ENCODE measurements around the gene CD63.
"Not testable (repeated sequence)": the region's sequence is repeated elsewhere in the genome, so short reads cannot be mapped to it uniquely, and the experiment has no call there.

The CD63 gene, protein sequence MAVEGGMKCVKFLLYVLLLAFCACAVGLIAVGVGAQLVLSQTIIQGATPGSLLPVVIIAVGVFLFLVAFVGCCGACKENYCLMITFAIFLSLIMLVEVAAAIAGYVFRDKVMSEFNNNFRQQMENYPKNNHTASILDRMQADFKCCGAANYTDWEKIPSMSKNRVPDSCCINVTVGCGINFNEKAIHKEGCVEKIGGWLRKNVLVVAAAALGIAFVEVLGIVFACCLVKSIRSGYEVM
- total RNA-seq, result 23.0 to 27.5 (median 26.5) reads per million in 3 donors

GRCh38 chr12:55728939-55729818 is at the start of gene CD63:
Gene CD63, minus strand, starts transcription at chr12:55729009. Its CDS starts 668 bp downstream, at chr12:55728341.
- peak; percentile 44 to 54 (median 54) for DNase-seq
- H3K36me3 ChIP-seq (ENCODE audit: control insufficient read depth, insufficient read depth, low read length), result no peaks in the 10 kb centered on the region
- no peaks in the 10 kb centered on the region for H3K9me3 ChIP-seq (ENCODE audit: control insufficient read depth, low read length)

GRCh38 chr12:55777856-55778255 is 49.0 kb upstream of the CD63 start:
- DNase-seq, result no peak
- no peaks in the 10 kb centered on the region for H3K27me3 ChIP-seq (replicated peaks; ENCODE audit: control insufficient read depth, insufficient read depth, low read length, poor library complexity, severe bottlenecking)
- no peak overlapping the region for H3K27ac ChIP-seq (ENCODE audit: insufficient read depth, low read length, poor library complexity, severe bottlenecking)
- H3K36me3 ChIP-seq (ENCODE audit: control insufficient read depth, insufficient read depth, low read length), result peaks cover 24% of the 10 kb centered on the region
- H3K4me3 ChIP-seq (ENCODE audit: insufficient read depth, low read depth, low read length, poor library complexity, severe bottlenecking), result no peak overlapping the region
- H3K9me3 ChIP-seq (ENCODE audit: control insufficient read depth, low read length), result no peaks in the 10 kb centered on the region
- H3K4me1 ChIP-seq (ENCODE audit: control insufficient read depth, insufficient read depth, low read length, poor library complexity, severe bottlenecking), result no peaks in the 10 kb centered on the region

More at GRCh38 chr12:55728939-55729818, at the start of gene CD63:
- H3K27ac ChIP-seq (ENCODE audit: insufficient read depth, low read length, poor library complexity, severe bottlenecking), result peak within 1 kb of the TSS; percentile 65
- H3K4me3 ChIP-seq (ENCODE audit: insufficient read depth, low read depth, low read length, poor library complexity, severe bottlenecking), result peak within 1 kb of the TSS; percentile 70
- peaks cover 28% of the 10 kb centered on the region for H3K4me1 ChIP-seq (ENCODE audit: control insufficient read depth, insufficient read depth, low read length, poor library complexity, severe bottlenecking)
- H3K27me3 ChIP-seq (replicated peaks; ENCODE audit: control insufficient read depth, insufficient read depth, low read length, poor library complexity, severe bottlenecking), result no peaks in the 10 kb centered on the region

DNA sequence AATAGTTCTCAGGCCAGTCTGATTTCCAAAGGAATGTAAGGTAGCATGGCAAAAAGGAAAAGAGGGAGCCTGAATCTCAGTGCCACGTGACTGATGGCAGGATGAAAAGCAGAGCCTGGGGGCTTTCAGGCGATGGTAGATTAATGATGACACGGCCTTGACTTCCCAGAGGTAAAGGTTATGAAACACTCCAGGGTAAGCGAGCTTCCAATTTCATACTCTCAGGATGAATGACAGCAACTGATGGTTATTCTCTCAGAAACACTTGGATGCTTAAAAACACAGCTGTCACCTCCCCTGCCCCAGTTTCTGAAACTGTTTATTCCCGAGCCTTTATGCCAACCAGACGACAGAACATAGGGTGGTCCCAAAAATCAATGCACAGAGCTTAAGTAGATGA is 42.9 kb upstream of the CD63 start:
- Histone ChIP-seq H3K9me3 (ENCODE audit: control insufficient read depth, low read length) (no peaks in the 10 kb centered on the region), H3K27ac (ENCODE audit: insufficient read depth, low read length, poor library complexity, severe bottlenecking) (no peak overlapping the region), H3K4me1 (ENCODE audit: control insufficient read depth, insufficient read depth, low read length, poor library complexity, severe bottlenecking) (no peaks in the 10 kb centered on the region), H3K4me3 (ENCODE audit: insufficient read depth, low read depth, low read length, poor library complexity, severe bottlenecking) (no peak overlapping the region), H3K36me3 (ENCODE audit: control insufficient read depth, insufficient read depth, low read length) (peaks cover 17% of the 10 kb centered on the region), H3K27me3 (replicated peaks; ENCODE audit: control insufficient read depth, insufficient read depth, low read length, poor library complexity, severe bottlenecking) (no peaks in the 10 kb centered on the region)
- no peak for DNase-seq

GRCh38 chr12:55767156-55767555 is 38.3 kb upstream of the CD63 start:
- Histone ChIP-seq H3K4me1 (ENCODE audit: control insufficient read depth, insufficient read depth, low read length, poor library complexity, severe bottlenecking) (no peaks in the 10 kb centered on the region), H3K9me3 (ENCODE audit: control insufficient read depth, low read length) (no peaks in the 10 kb centered on the region), H3K27me3 (replicated peaks; ENCODE audit: control insufficient read depth, insufficient read depth, low read length, poor library complexity, severe bottlenecking) (no peaks in the 10 kb centered on the region), H3K36me3 (ENCODE audit: control insufficient read depth, insufficient read depth, low read length) (peaks cover 27% of the 10 kb centered on the region), H3K4me3 (ENCODE audit: insufficient read depth, low read depth, low read length, poor library complexity, severe bottlenecking) (no peak overlapping the region), H3K27ac (ENCODE audit: insufficient read depth, low read length, poor library complexity, severe bottlenecking) (no peak overlapping the region)
- DNase-seq, result no peak

DNA sequence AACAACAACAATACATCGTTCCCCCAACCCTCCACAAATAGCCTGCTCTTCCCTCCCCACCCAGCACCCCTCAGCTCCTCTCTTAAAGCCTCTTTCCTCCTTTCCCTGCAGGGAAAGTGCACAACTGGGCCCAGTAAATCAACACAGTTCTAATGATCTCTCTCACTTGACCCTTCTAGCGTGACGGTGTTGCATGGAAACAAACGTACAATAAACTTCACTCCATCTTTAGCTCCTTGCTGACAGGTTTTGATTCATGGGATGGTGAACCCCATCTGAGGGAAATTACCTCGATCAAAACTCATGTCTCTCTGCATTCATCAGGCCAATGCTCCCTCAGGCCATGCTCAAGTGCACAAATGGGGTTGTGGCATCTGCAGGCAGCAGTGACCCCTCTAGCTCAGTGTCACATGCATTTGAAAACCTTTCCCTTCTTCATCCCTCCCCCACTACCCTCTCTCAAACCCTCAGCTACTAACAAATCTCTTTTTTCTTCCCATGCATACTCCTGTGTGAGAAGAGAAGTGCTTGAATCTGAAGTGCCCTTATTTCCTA is 37.0 kb upstream of the CD63 start:
- Histone ChIP-seq H3K27ac (ENCODE audit: insufficient read depth, low read length, poor library complexity, severe bottlenecking) (no peak overlapping the region), H3K4me1 (ENCODE audit: control insufficient read depth, insufficient read depth, low read length, poor library complexity, severe bottlenecking) (no peaks in the 10 kb centered on the region), H3K36me3 (ENCODE audit: control insufficient read depth, insufficient read depth, low read length) (peaks cover 16% of the 10 kb centered on the region), H3K9me3 (ENCODE audit: control insufficient read depth, low read length) (no peaks in the 10 kb centered on the region), H3K27me3 (replicated peaks; ENCODE audit: control insufficient read depth, insufficient read depth, low read length, poor library complexity, severe bottlenecking) (no peaks in the 10 kb centered on the region), H3K4me3 (ENCODE audit: insufficient read depth, low read depth, low read length, poor library complexity, severe bottlenecking) (no peak overlapping the region)
- no peak for DNase-seq

DNA sequence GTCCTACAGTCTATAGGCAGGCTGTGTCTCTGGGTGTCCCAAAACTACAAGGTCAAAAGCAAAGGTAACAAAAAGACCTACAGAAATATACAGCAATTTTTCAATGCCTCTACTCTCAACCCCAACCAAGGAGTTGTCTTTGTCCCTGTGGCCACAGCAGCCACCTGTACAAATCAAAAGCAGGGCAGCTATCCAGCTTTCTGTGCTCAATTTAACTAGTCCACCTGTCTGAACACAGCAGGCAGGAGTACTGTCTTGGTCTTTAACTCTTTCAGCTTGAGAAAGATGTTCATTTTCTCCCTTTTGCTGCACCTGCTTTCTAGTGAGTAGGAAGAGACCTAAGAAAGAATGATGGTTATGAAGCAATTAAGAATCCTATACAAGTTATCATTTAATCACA is 33.8 kb upstream of the CD63 start:
- no peaks in the 10 kb centered on the region for H3K27me3 ChIP-seq (replicated peaks; ENCODE audit: control insufficient read depth, insufficient read depth, low read length, poor library complexity, severe bottlenecking)
- H3K4me3 ChIP-seq (ENCODE audit: insufficient read depth, low read depth, low read length, poor library complexity, severe bottlenecking), result no peak overlapping the region
- H3K27ac ChIP-seq (ENCODE audit: insufficient read depth, low read length, poor library complexity, severe bottlenecking), result no peak overlapping the region
- no peaks in the 10 kb centered on the region for H3K4me1 ChIP-seq (ENCODE audit: control insufficient read depth, insufficient read depth, low read length, poor library complexity, severe bottlenecking)
- H3K36me3 ChIP-seq (ENCODE audit: control insufficient read depth, insufficient read depth, low read length), result peaks cover 30% of the 10 kb centered on the region
- H3K9me3 ChIP-seq (ENCODE audit: control insufficient read depth, low read length), result no peaks in the 10 kb centered on the region
- no peak for DNase-seq

GRCh38 chr12:55760663-55761062 is 31.9 kb upstream of the CD63 start:
- Histone ChIP-seq H3K36me3 (ENCODE audit: control insufficient read depth, insufficient read depth, low read length) (peaks cover 45% of the 10 kb centered on the region), H3K27ac (ENCODE audit: insufficient read depth, low read length, poor library complexity, severe bottlenecking) (no peak overlapping the region), H3K27me3 (replicated peaks; ENCODE audit: control insufficient read depth, insufficient read depth, low read length, poor library complexity, severe bottlenecking) (no peaks in the 10 kb centered on the region), H3K4me3 (ENCODE audit: insufficient read depth, low read depth, low read length, poor library complexity, severe bottlenecking) (no peak overlapping the region), H3K9me3 (ENCODE audit: control insufficient read depth, low read length) (no peaks in the 10 kb centered on the region), H3K4me1 (ENCODE audit: control insufficient read depth, insufficient read depth, low read length, poor library complexity, severe bottlenecking) (no peaks in the 10 kb centered on the region)
- no peak for DNase-seq

- peaks cover 43% of the 10 kb centered on the region for H3K36me3 ChIP-seq (ENCODE audit: control insufficient read depth, insufficient read depth, low read length)
- not testable (repeated sequence) for H3K27ac ChIP-seq (ENCODE audit: insufficient read depth, low read length, poor library complexity, severe bottlenecking); H3K9me3 ChIP-seq (ENCODE audit: control insufficient read depth, low read length); H3K4me3 ChIP-seq (ENCODE audit: insufficient read depth, low read depth, low read length, poor library complexity, severe bottlenecking); H3K27me3 ChIP-seq (replicated peaks; ENCODE audit: control insufficient read depth, insufficient read depth, low read length, poor library complexity, severe bottlenecking); DNase-seq; H3K4me1 ChIP-seq (ENCODE audit: control insufficient read depth, insufficient read depth, low read length, poor library complexity, severe bottlenecking)
These were observed 29.8 kb upstream of the CD63 start for GRCh38 chr12:55758575-55758974.

DNA sequence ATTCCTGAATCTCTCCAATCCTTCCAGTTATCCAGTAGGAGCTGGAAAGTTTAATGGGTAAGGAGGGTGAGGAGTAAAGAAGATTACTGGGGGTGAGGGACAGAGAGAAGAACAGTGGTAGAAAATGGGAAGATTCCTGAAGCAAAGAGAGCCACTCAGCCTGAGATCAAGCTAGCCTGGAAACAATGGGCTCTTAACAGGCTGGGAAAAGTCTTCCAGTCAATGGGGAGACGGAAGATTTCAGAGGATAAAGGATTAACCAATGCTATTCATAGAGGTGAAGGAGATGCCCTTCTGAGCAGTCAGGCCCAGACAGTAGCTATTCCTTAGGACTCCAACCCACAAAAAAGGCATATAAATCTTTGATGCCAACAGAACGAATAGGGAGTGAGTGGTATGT is 28.9 kb upstream of the CD63 start:
- H3K4me1 ChIP-seq (ENCODE audit: control insufficient read depth, insufficient read depth, low read length, poor library complexity, severe bottlenecking), result no peaks in the 10 kb centered on the region
- no peaks in the 10 kb centered on the region for H3K9me3 ChIP-seq (ENCODE audit: control insufficient read depth, low read length)
- no peak overlapping the region for H3K4me3 ChIP-seq (ENCODE audit: insufficient read depth, low read depth, low read length, poor library complexity, severe bottlenecking)
- H3K36me3 ChIP-seq (ENCODE audit: control insufficient read depth, insufficient read depth, low read length), result peaks cover 46% of the 10 kb centered on the region
- DNase-seq, result no peak
- no peak overlapping the region for H3K27ac ChIP-seq (ENCODE audit: insufficient read depth, low read length, poor library complexity, severe bottlenecking)
- no peaks in the 10 kb centered on the region for H3K27me3 ChIP-seq (replicated peaks; ENCODE audit: control insufficient read depth, insufficient read depth, low read length, poor library complexity, severe bottlenecking)

DNA sequence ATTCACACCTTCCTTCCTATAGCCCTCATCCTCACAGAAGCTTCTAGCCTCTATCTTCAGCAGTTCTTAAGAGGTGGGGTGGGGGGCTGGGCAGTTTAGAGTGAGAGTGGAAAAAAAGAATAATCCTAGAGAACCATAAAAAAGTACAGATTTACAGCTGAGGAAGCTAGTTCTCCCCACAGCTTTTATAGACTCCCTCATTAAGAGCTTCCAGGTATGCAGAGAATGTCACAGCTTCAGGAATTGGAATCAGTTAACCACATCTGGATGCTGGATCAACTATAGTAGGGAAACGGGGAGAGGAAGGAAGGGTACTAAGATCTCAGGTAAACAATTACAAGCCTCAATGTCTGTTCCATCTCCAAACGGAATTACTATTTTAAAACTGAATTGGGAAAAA is 26.4 kb upstream of the CD63 start:
- no peak overlapping the region for H3K27ac ChIP-seq (ENCODE audit: insufficient read depth, low read length, poor library complexity, severe bottlenecking)
- DNase-seq, result no peak
- H3K36me3 ChIP-seq (ENCODE audit: control insufficient read depth, insufficient read depth, low read length), result peaks cover 67% of the 10 kb centered on the region
- H3K4me1 ChIP-seq (ENCODE audit: control insufficient read depth, insufficient read depth, low read length, poor library complexity, severe bottlenecking), result no peaks in the 10 kb centered on the region
- H3K27me3 ChIP-seq (replicated peaks; ENCODE audit: control insufficient read depth, insufficient read depth, low read length, poor library complexity, severe bottlenecking), result no peaks in the 10 kb centered on the region
- no peaks in the 10 kb centered on the region for H3K9me3 ChIP-seq (ENCODE audit: control insufficient read depth, low read length)
- H3K4me3 ChIP-seq (ENCODE audit: insufficient read depth, low read depth, low read length, poor library complexity, severe bottlenecking), result no peak overlapping the region

All from effector memory CD4-positive, alpha-beta T cell (primary cell).